NCI-H524 treated with DMSO at 0.1 percent for 48 hours (cell line): ENCODE results near the gene FGFR2.

Experiments used
- DNase-seq: peaks from one replicate; lab custom pipeline; 2025; lab: John Stamatoyannopoulos, UW

The FGFR2 gene

DNA sequence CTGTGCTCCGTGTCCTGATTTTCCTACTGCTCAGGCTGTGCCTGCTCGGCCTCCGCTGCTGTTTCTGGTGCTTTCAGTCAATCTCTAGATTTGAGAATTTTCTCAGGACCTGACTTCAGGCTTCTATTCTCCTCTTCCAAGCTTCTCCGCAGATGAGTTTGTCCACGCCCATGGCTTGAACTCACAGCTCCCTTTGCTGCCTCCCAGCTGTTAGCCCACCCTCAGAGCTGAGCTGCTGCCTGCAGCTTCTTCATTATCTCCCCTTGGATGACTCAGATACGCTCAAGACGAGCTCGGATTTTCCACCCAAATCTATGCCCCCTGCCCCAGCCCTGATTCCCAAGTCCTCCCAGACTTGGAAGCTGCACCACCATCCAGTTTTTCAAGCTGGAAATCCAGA, 104.7 kb downstream of the FGFR2 start:
- DNase-seq: no peak

DNA sequence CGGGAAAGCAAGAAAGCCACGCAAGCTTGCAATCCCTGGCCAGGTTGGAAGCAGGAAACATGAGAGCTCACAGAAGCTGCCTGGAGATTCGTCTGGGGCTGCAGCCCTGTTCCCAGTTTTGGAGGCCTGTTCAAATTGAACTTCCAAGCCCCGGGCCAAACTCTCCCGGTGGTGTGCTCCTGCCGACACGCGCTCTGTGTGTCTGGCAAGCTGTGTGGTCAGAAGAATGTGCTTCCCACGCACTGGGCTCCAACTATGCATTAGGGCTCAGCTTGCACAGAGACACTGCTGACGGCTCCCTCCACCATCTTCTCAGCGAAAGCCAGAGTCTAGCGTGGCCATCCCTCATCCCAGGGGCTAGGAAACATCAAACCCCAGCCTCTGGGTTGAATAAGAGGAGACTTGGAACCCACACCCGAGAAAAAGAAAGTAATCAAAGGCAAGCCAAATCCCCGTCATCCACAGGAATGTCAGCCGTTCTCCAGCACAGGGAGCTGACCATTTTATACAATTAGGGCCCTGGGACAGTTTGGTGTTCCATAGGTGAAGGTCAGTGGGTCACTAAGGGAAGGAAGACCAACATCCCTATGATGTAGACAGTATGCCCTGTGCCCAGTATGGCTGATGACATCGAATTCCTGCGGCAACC, 107.2 kb downstream of the FGFR2 start:
- DNase-seq: no peak

DNA sequence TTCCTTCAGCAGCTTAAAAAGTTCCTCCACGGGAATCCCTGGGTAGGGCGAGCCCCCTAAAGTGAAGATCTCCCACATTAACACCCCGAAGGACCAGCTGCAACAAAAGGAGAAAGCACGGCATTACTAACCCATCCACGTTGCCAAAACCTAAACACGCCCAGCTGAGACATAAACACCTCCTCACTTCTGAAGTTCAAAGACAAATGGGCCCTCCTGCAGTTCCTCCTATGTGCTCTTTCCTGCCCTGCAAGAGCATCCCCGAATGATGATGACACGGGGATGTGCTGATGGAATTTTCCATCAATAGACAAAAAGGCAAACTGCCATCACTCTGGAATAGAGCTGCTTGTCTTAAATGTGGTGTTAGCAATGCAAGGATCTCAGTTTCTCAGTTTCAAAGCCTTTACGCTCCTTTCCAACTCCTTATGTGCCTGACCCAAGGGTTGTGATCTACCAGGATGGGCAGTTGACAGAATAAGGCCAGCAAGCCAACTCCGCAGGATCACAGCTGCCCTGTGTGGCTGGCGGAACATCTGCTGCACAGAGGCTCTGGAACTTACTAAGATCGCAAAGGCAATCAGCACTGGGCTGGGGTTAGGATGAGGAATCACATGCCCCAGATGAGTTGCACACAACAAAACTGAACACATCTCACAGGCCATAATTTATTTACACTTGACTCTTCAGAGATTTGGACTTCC, 112.7 kb downstream of the FGFR2 start:
- DNase-seq: no peak

DNA sequence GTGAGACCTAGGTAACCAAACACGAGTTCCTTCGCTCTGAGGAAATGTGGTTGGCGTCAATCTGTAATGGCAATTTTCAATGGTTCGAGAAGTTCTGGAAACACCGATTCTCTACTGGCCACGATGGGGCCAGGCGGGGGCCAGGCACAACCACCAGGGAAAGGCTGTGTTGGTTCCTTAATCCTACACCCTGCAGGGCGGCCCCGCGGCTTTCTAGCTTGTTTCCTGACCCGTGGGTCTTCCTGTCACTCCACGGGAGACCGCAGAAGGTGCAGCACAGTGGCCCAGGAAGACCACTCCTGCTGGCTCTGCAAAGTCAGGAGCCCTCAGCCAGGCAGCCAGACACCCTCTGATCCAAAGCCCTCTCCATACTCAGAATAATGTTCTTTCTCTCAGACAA, 113.4 kb downstream of the FGFR2 start:
- DNase-seq: no peak

DNA sequence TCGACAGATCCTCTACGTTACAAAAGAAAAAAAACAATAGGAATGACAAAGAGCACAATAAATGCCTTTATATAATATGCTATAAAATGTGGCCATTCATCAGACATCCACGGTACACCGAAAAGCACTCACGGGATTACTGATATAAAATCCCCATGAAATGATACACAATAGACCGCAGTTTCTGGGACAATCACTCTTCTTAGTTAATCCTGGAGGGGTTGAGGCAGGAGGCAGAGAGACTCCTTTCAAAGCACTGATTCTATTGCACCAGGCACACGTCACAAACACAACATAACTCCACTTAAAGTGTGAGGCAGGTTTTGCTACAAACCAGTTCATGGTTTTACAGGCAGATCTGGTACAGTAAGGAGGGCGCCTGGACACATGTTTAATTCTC, 113.8 kb downstream of the FGFR2 start:
- DNase-seq: no peak

DNA sequence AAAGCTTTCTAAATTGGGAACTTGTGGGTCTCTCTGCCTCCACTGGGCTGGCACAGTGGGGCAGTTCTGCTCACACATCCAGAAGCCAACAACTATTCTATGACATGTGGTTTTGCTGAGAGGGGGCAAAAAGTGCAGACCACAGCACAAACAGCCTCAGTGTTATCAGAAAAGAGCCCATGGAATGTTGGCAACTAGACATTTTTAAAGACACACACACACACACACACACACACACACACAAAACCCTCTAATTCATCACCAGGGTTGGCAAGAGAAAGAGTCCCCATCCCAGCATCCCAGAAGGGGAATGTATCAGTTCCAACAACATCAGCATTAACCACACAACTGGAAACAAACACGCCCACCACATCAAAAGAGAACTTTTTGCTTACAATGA, 117.1 kb downstream of the FGFR2 start:
- no peak for DNase-seq

DNA sequence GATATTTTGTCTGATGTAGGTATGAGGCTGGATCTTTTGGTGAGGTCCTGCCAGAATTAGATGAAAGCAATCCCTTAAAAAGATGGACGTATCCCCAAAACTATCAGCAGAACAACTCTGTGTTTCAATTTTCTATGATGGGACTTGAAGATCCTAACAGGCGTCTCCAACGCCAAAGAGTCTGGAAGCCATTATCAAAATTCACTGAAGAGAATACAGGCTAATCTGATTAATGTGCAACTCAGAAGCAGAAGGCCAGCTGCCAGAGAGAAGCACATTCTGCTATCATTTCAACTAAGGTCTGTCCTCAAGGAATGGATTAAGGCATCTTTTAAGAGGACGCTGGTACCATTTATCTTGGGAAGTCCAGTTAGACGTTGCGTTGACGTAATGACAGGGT, 119.7 kb downstream of the FGFR2 start:
- DNase-seq: peak; percentile 4

DNA sequence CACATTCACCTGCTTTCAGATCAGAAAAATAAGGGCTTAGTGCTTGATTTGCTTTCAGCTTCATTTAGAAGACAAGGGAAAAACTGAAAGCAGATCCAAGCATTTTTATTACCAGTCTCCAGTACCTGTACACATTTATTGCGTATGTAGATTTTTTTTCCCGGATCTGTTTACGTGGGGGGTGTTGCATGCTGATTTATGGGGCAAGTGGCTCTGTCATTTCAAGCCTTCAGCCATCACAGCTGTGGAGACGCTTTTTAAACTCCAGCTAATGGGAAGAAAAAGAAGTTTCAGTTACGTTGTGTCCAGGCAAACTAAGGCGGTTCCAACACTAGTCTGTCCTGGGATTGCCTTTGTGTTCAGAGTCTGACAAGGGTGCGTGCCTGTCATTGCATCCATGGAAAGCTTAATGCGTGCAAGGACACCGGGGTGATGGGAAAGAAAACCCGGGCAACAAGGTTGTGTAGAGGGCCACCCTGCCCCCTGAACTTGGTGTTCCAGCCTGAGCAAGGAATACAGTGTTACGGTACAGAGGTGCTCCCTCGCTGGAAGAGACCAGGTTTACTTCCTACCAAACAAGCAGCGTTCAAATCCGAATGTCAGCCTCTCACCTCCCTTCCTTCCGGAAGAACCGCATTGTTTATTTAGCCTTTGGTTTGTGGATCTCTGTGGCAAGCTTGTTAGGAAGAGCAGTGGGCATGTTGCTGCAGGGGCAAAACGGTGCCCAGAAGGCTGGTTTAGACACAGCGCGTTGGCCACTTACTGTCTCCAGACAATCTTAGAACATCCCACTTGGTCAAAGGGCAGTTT, 128.2 kb downstream of the FGFR2 start:
- DNase-seq: no peak

DNA sequence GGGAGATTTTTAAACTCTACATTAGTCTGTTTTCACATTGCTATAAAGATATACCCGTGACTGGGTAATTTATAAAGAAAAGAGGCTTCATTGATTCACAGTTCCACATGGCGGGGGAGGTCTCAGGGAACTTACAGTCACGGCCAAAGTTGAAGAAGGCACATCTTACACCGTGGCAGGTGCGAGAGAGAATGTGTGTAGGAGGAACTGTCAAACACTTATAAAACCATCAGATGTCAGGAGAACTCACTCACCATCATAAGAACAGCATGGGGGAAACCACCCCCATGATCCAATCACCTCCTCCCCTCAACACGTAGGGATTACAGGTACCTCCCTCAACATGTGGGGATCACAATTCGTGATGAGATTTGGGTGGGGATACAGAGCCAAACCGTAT, 129.5 kb downstream of the FGFR2 start:
- DNase-seq: no peak

DNA sequence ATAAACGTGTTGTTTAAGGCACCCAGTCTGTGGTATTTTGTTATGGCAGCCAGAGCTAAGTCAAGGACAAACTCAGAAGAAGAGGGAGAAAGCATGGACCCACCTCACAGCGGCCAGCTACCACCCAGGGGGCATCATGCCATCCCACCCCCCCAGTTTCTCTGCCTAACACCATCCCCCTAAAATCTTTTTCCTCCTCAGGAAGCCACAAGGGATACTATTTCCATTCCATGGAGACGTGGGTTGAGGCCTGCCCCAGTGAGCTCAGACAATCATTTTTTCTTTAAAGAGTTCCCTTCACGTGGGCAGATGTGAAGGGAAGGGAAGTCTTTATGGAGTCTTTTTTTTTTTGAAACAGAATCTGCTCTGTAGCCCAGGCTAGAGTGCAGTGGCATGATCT, 131.8 kb downstream of the FGFR2 start:
- no peak for DNase-seq

DNA sequence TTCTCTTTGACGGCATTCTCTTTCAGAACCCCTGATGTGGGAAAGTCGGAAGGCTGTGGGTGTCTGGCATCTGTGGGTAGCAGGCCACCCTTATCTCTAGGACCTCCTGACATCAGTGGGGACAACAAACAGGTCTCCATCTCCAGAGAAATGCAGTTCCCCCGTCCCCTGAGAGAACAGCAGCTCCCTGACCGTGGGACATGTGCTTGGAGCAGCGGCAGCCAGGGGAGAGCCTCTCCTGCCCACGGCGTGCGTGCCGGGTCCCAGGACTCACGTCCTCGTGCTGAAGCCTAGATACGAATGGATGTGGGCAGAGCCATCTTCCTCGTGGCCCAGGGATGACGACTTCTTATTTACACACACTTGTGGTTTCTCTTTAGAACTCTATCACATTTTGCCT, 133.0 kb downstream of the FGFR2 start:
- no peak for DNase-seq

DNA sequence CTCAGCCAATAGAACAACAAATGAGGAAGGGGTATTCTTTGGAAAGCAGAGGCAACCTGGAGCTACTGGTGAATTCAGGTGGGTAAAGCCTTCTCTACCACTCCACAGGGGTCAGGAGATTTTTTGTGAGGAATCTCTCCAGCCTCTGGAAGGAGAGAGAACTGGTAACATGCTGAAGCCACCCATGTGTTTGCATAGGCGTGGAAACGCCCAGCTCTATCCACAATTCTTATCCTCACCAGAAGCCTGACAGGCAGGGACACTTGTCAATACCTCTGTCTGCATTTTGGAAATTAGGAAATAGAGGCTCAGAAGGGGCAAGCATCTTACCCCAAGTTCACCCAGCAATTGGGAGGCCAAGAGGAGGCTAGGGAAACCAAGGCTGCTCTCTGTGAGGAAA, 133.7 kb downstream of the FGFR2 start:
- DNase-seq: no peak

DNA sequence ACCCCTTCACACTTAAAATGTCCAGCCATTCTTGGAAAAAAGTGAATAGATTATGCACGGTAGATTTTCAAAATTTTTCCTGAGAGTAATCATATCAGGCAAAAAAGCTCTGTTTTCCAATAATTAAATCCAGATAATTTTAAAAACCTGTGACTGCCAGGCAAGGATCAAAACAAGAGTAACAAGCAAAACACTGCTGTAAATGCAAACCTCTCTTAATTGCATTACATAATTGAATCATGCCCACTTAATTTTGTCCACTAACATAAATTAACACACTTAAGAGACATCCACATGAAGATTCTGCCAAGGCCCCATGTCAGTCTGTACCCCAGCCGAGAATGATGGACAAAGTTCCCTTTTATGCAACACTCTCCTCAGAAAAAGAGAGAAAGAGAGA, 135.3 kb downstream of the FGFR2 start:
- DNase-seq: no peak

DNA sequence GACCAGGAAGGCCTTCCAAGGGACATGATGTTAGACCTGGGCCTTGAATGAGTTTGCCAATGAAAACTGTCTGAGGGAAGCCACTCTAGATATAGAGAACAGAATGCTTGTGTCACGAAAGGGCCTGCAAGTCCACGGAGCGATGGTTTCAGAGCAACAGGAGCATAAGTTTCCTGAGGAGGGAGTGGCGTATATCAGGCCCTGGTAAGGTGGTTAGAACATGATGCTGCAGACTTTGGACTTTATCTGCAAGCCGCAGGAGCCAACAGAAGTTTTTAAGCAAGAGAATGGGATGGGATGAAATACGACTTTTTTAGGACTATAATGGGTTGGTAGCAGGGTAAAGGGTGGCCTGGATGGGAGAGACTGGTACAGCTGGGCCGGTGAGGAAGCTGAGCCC, 136.0 kb downstream of the FGFR2 start:
- DNase-seq: no peak

DNA sequence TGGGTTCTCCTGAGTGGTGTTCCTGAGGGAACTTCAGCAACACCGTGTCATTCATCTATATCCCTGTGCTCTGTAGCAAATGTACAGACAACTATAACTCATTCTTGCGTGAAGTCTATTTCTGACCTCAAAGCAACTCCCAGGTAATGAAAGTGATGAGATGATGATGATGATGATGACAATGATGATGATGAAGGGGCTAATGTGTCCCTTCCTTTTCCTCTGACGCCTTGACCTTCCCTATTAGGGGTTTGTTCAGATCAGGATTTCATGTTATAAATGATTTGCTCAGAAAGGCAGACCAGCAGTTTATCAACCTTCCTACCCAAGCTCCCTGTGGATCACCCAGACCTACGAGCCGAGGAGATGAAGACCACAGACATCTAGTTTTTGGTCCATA, 136.9 kb downstream of the FGFR2 start:
- no peak for DNase-seq

DNA sequence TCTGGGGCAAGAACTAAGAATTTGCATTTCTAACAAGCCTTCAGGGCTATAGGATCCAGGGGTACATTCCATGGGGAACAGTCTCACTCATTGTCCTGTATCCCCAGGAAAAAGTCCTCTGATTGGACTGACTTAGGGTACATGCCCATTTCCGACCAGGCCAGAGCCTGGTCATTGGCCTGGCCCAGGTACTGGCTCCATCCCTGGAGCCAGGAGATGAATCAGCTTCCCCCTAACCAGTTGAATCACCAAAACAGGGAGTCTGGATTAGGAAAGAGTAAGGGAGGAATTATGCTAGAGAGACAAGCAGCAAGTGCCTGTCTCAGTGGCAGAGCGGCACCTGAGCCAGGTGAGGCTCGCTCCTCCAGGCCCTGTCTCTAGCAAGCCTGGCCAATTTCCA, 137.5 kb downstream of the FGFR2 start:
- DNase-seq: no peak

DNA sequence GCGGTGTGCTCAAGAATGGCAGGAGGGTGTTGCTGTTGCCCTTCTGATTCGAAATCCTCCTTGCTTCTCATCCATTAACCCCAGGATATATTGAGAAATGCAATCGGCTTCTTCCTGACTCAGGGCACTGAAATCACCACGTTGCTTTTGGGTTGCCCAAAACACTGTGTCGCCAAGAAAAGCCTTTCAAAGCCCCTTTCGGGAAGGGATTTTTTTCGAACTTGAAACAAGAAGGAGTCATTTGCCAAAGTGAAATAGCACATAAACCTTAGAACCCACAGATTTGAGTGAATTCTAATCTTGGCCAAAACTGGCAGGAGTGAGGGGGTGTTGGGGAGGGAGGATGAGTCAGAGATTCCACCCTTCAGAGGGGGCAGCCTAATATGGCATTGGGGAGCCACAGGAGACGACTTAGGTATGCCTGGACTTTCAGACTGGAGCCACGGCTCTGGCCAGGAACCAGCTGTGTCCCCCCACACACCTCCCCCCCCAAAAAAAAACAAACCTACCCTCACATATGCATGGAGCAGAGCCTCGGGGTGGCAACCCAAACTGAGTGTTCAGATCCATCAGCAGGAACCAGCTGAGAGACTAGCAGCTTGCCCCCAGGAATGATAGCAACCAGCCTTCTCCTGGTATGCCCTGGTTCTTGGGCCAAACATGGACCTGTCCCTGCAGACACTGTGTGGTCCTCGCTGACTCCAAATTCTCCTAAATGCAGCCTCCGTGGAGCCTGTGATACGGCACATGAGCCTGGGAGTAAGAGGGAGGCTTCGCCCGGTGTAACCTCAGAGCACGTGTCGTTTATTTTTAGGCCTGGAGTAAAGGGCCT, 138.4 kb downstream of the FGFR2 start:
- no peak for DNase-seq

DNA sequence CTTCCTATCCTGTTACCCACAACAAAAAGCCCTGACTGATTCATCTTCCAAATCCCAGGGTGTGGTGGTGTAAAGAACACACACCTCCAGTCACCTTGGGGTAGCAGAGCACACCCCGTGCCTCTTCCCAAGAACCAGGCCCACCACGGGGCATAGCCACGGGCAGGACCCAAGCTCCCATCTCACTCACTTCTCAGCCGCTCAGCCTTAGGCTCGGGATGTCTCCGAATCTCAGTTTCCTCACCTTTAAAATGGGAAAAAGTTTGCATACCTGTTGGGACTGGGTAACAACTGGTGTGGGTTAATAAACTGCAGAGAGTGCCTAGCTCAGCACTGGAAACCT, 139.0 kb downstream of the FGFR2 start:
- DNase-seq: no peak

DNA sequence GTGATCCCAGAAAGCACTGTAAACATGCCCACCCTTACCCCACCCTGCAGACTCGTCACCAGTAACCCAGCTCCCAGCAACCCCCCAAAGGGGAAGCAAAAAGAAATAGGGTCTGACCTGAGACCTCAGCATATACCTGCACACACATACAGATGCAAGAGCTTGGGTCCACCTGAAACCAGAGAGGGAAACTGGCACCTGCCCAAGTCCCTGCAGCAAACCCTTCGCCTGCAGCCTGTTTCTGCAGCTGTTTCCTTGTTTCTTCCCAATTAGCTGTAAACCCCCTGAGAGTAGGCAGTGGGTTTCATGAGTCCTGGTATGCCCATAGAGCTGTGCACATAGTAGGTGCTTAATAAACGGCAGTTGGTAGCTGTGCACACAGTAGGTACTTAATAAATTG, 140.5 kb downstream of the FGFR2 start:
- DNase-seq: no peak

DNA sequence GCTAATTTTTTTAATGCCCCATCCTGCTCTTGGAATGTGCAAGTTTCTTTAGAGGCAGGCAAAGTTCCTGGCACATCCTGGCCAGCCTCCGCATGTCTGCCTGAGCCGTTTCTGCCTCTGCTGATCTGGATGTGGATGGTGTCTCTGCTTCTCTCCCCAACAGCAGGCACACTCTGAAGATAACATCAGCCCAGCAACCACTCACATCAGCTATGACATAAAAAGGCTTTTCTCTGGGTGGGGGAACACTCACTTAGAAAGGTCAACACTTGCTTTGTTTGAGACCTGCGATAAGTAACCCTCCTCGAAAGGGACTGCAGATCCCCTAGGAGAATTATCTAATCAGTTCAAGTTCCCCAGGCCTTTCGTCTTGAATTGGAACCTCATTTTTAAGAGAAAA, 142.9 kb downstream of the FGFR2 start:
- DNase-seq: no peak

DNA sequence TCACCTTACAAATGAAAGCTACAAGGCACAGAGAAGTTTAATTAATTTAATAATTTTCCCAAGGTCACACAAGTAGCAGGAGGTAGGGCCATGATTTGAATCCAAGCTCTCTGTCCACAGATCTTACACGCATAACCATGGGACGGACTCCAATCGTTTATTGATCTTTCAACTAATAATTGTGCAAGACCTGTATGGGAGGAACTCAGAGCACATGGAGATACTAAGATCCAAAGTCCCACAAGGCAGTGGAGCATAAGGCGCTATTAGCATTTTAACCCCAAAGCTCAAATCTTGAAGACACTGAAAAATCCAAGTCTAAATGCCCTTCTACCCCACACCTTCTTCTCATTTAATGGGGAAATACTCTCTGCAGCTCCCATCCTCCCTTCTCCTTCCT, 143.5 kb downstream of the FGFR2 start:
- DNase-seq: no peak

DNA sequence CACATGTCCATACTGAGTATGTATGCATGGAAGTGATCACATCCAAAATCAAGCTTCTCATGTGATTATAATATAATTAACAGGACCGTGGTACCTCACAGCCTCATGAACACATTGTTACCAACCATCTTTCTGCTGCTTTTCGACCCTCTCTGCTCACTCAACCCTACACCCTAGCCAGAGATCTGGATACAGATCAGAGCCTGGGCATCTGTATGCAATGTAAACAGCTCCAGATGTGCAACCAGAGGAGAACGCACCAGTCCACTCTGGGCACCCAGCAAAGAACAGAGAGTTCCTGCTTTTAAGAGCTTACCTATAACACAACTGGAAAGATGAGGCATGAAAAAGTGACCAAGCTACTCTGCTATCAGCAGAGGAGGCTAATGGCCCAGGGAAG, 145.1 kb downstream of the FGFR2 start:
- DNase-seq: no peak

DNA sequence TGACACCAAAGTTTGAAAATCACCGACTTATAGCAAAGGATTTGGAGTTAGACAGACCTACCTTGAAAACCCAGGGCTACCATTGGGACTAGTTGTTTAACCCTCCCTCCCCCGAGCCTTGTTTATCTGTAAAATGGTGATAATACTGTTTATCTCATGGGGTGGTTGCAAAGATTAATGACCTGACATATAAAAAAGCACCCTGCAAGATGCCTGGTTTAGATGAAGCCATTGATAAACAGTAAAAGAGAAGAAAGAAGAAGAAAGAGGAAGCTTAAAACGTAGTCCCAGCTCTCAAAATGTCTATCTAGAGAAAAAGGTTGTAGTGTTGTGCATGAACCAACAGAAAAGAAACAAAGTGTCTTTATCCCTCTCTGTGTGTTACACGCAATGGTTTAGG, 145.7 kb downstream of the FGFR2 start:
- no peak for DNase-seq
